Hepatocyte (in vitro differentiated cells): ENCODE results near the gene LAMP2.

Source experiments
- EZH2 ChIP-seq: fragments of 200-600 bp; sonication (generic); IDR thresholded peaks from 2 replicates; pipeline ENCODE4 v1.6.1; 2016; ENCODE audit warnings: antibody characterized with exemption, mild to moderate bottlenecking, borderline replicate concordance
- TF ChIP-seq, protein P1 (sequence below): fragments of 200-600 bp; sonication (generic); IDR thresholded peaks from 2 replicates; pipeline ENCODE4 v1.5.1; 2016; ENCODE audit warnings: antibody characterized with exemption, mild to moderate bottlenecking; ENCODE audit not compliant: poor library complexity

DNA sequence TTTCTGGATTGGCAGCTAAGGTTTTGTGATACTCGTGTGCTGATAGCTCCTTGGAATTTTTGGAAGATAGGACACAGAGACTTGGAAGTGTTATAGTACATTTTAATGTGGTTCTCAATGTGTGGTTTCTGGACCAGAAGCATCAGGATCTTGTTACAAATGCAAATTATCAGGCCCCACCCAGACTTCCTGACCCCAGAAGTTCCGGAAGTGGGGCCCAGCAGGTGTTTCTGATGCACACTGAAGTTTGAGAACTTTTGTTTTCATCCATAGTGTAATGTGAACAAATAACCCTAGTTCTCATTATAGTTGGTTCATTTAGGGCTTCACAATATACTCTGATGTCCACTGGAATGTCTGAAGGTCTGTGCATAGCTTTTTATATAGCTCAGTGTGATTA, 49.6 kb downstream of the LAMP2 start:
- TF ChIP-seq, protein P1, sequence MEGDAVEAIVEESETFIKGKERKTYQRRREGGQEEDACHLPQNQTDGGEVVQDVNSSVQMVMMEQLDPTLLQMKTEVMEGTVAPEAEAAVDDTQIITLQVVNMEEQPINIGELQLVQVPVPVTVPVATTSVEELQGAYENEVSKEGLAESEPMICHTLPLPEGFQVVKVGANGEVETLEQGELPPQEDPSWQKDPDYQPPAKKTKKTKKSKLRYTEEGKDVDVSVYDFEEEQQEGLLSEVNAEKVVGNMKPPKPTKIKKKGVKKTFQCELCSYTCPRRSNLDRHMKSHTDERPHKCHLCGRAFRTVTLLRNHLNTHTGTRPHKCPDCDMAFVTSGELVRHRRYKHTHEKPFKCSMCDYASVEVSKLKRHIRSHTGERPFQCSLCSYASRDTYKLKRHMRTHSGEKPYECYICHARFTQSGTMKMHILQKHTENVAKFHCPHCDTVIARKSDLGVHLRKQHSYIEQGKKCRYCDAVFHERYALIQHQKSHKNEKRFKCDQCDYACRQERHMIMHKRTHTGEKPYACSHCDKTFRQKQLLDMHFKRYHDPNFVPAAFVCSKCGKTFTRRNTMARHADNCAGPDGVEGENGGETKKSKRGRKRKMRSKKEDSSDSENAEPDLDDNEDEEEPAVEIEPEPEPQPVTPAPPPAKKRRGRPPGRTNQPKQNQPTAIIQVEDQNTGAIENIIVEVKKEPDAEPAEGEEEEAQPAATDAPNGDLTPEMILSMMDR = no peak
- no peak for TF ChIP-seq EZH2
